Measurements from ENCODE around the gene BLOC1S3.

- TF ChIP-seq CTCF (IDR thresholded peaks at IDR 0.05; ENCODE audit: low read depth, low read length, poor library complexity, severe bottlenecking), result no peak
- no peak for TF ChIP-seq EZH2phosphoT487 (IDR thresholded peaks at IDR 0.05; ENCODE audit: borderline replicate concordance, low read length)
Measured at GRCh38 chr19:45202637-45203036, 24.1 kb downstream of the BLOC1S3 start.

Measured in DOHH2 (cell line).